H1 (cell line): Measurements from ENCODE around the gene ELMOD1. TPM values are rescaled to one million over a fixed set of nuclear protein-coding genes. Genes with fewer than 3 reads are reported as not detected.

Experiments used
- CBX8 ChIP-seq: fragments of 300-800, 300-1000 bp; sonication (generic); IDR thresholded peaks from 2 replicates; pipeline ENCODE4 v1.7.1; 2016; ENCODE audit warnings: low read depth, low read length, borderline replicate concordance
- CEBPB ChIP-seq: IDR thresholded peaks from 2 replicates; pipeline ENCODE4 v1.6.1; 2012; ENCODE audit warnings: low read depth, low read length
- RXRA ChIP-seq: IDR thresholded peaks from 2 replicates; pipeline ENCODE4 v1.6.1; 2011; ENCODE audit warnings: low read depth, mild to moderate bottlenecking, low read length, moderate library complexity; ENCODE audit not compliant: insufficient read depth
- ZNF274 ChIP-seq: IDR thresholded peaks from 2 replicates; pipeline ENCODE4 v1.7.0; 2012; ENCODE audit warnings: low read length, borderline replicate concordance; ENCODE audit errors: extremely low read depth
- polyA plus RNA-seq, 7 experiments: library from polyadenylated mRNA; depleted of rRNA in 3 of 7; stranded (reverse) in 5 of 7; unstranded in 2 of 7; fragments of >200 nt in 5 of 7; fragments of 200-250 nt in 2 of 7; gene quantifications; 1 replicate in 5 of 7; 2 replicates in 1 of 7; 4 replicates in 1 of 7; pipeline versions ENCODE4 v1.2.1 to v1.2.3, GENCODE V29; 2011 to 2013; ENCODE audit warnings: missing spikeins in 2 of 7, mixed read lengths in 2 of 7
- total RNA-seq: library from RNA; stranded (reverse); fragmentation: NEBNext Ultra II Directional; extraction: Animal tissue kit (Norgen Biotek cat#: 25700); gene quantifications from 2 replicates; pipeline ENCODE4 v1.2.1, GENCODE V29; 2021

The ELMOD1 gene
- total and polyA plus RNA-seq, 2 of the 8 experiments (the other 6 are each of a cell fraction or from before 2014, with no cell fraction given): 0.47 to 1.6 TPM

GRCh38 chr11:107696140-107696539 is 105.2 kb downstream of the ELMOD1 start (continued):
- TF ChIP-seq CBX8 (no peak), ZNF274 (no peak), CEBPB (no peak), RXRA (no peak)
